Caco-2 (cell line): ENCODE results near the gene KRTAP1-5. TPM values are rescaled to one million over a fixed set of nuclear protein-coding genes. Genes with fewer than 3 reads are reported as not detected.

Source experiments
- BruUV-seq: library from RNA; stranded (reverse); fragments of 400-500 nt; replicated peaks from 2 replicates; lab custom pipeline; 2021; lab: Mats Ljungman, UMichigan
- CTCF ChIA-PET: fragments of 300-600 bp; sonication (Branson Sonifier 250); formaldehyde crosslinking; loops from one replicate; lab custom pipeline; 2022; ENCODE audit warnings: antibody characterized with exemption; lab: Charles Lee
- POLR2A ChIA-PET: fragments of 300-600 bp; sonication (Branson Sonifier 250); formaldehyde crosslinking; loops from one replicate; lab custom pipeline; 2022; ENCODE audit warnings: antibody characterized with exemption; lab: Charles Lee
- DNase-seq, 2 experiments: peaks; one replicate each; pipeline versions ENCODE4 v3.0.0 to v3.0.0-alpha.2; 2020 to 2022
- H3K27me3 ChIP-seq: replicated peaks from 2 replicates; pipeline ENCODE4 v1.6.0; 2011; ENCODE audit warnings: low read length; ENCODE audit not compliant: control insufficient read depth, insufficient read depth
- H3K36me3 ChIP-seq: 2 replicates; pipeline ENCODE4 v1.5.1; 2011; ENCODE audit warnings: low read length; ENCODE audit not compliant: control insufficient read depth, insufficient read depth
- H3K4me1 ChIP-seq: fragments of 250-450 bp; sonication (Bioruptor Pico); 2 replicates; pipeline ENCODE4 v1.5.1; 2020; ENCODE audit warnings: mild to moderate bottlenecking
- H3K4me3 ChIP-seq: 2 replicates; pipeline ENCODE4 v1.5.1; 2011; ENCODE audit warnings: low read depth, mild to moderate bottlenecking, control low read depth, low read length
- H3K9me3 ChIP-seq: fragments of 250-450 bp; sonication (Bioruptor Pico); 2 replicates; pipeline ENCODE4 v1.5.1; 2020; ENCODE audit warnings: mild to moderate bottlenecking, moderate library complexity
- H3K27ac Mint-ChIP-seq: one replicate; pipeline ENCODE4 v1.8.0; 2022; ENCODE audit warnings: mixed read lengths; ENCODE audit not compliant: unreplicated experiment
- H3K27me3 Mint-ChIP-seq: one replicate; pipeline ENCODE4 v1.8.0; 2022; ENCODE audit warnings: mixed read lengths; ENCODE audit not compliant: insufficient read depth, unreplicated experiment
- H3K36me3 Mint-ChIP-seq: one replicate; pipeline ENCODE4 v1.8.0; 2022; ENCODE audit warnings: mild to moderate bottlenecking, mixed read lengths; ENCODE audit not compliant: insufficient read depth, unreplicated experiment
- H3K4me1 Mint-ChIP-seq: one replicate; pipeline ENCODE4 v1.8.0; 2022; ENCODE audit warnings: low read depth, mixed read lengths; ENCODE audit not compliant: unreplicated experiment
- H3K4me3 Mint-ChIP-seq: one replicate; pipeline ENCODE4 v1.8.0; 2022; ENCODE audit warnings: mild to moderate bottlenecking, moderate library complexity, mixed read lengths; ENCODE audit not compliant: unreplicated experiment
- H3K9me3 Mint-ChIP-seq: one replicate; pipeline ENCODE4 v1.8.0; 2022; ENCODE audit warnings: mixed read lengths; ENCODE audit not compliant: unreplicated experiment
- CTCF ChIP-seq, 2 experiments: fragments of 200-600 bp in 1 of 2; IDR thresholded peaks; 1 replicate in 1 of 2; 2 replicates in 1 of 2; pipeline versions ENCODE4 v1.5.1 to v1.8.0; 2011 to 2022; ENCODE audit warnings: antibody characterized with exemption in 1 of 2, control low read depth in 1 of 2, inconsistent platforms in 1 of 2, low read depth in 1 of 2, low read length in 1 of 2, mild to moderate bottlenecking in 1 of 2, moderate library complexity in 1 of 2; ENCODE audit not compliant: insufficient read depth in 1 of 2, severe bottlenecking in 1 of 2, unreplicated experiment in 1 of 2
- intact Hi-C: fragments of 100-400 bp; cut with micrococcal nuclease; formaldehyde crosslinking; loops from one replicate; pipeline ENCODE4 v1.10.0; 2022; ENCODE audit not compliant: unreplicated experiment
- total RNA-seq: library from RNA; stranded (reverse); gene quantifications from 2 replicates; pipeline ENCODE4 v1.2.3, GENCODE V29; 2022

Gene KRTAP1-5
- total RNA-seq, 1 experiment from 2014 or later, result not detected

GRCh38 chr17:41071606-41072360 lies 44.8 kb upstream of the KRTAP1-5 start:
- CTCF ChIA-PET, result no interaction called here
- no peak for TF ChIP-seq CTCF (IDR thresholded peaks at IDR 0.05; ENCODE audit: insufficient read depth in 1 of 2, low read depth in 1 of 2, low read length in 1 of 2, severe bottlenecking in 1 of 2, unreplicated experiment in 1 of 2)
- BruUV-seq, result no TSS peak
- Mint-ChIP-seq H3K27me3 (no peaks in the 10 kb centered on the region), H3K27ac (no peak overlapping the region), H3K4me1 (no peaks in the 10 kb centered on the region), H3K4me3 (no peak overlapping the region), H3K9me3 (peaks cover 13% of the 10 kb centered on the region), H3K36me3 (peaks cover 4% of the 10 kb centered on the region)
- POLR2A ChIA-PET, result no interaction called here
- no peak for DNase-seq
- intact Hi-C loops, result no loop called here
- no peaks in the 10 kb centered on the region; the same call in 1 of the 2 replicates for H3K9me3 ChIP-seq
- no peaks in the 10 kb centered on the region for H3K27me3 ChIP-seq
- no peaks in the 10 kb centered on the region for H3K36me3 ChIP-seq
- no peaks in the 10 kb centered on the region for H3K4me1 ChIP-seq
- H3K4me3 ChIP-seq, result no peak overlapping the region

DNA sequence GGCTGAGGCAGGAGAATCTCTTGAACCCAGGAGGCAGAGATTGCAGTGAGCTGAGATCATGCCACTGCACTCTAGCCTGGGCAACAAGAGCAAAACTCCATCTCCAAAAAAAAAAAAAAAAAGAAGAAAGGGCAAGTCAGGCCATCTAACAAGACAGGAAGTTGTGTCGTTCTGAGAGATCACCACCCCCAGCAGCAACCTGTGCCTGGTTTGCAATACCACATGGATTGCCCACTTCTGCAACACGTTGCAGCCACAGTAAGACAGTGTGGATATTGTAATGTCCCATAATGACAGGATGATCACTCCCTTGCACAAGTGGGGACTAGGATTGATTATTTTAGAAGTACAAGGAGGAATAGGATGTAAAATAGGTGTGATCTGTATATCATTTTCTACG lies 42.0 kb upstream of the KRTAP1-5 start:
- Mint-ChIP-seq H3K4me1 (peaks cover 4% of the 10 kb centered on the region), H3K4me3 (no peak overlapping the region), H3K27me3 (no peaks in the 10 kb centered on the region), H3K27ac (no peak overlapping the region), H3K36me3 (peaks cover 4% of the 10 kb centered on the region), H3K9me3 (peaks cover 14% of the 10 kb centered on the region)
- ChIA-PET POLR2A (no interaction called here), CTCF (no interaction called here)
- Histone ChIP-seq H3K4me1 (no peaks in the 10 kb centered on the region), H3K4me3 (no peak overlapping the region), H3K27me3 (no peaks in the 10 kb centered on the region), H3K36me3 (no peaks in the 10 kb centered on the region), H3K9me3 (no peaks in the 10 kb centered on the region)
- BruUV-seq, result no TSS peak
- no peak for TF ChIP-seq CTCF (IDR thresholded peaks at IDR 0.05; ENCODE audit: insufficient read depth in 1 of 2, low read depth in 1 of 2, low read length in 1 of 2, severe bottlenecking in 1 of 2, unreplicated experiment in 1 of 2)
- no peak for DNase-seq
- intact Hi-C loops, result loop anchor here (10.0 kb wide), 2 partner anchors 216 to 256 kb away; no protein-coding TSS in a partner anchor

- ChIA-PET CTCF (no interaction called here), POLR2A (no interaction called here)
- H3K36me3 Mint-ChIP-seq, result peaks cover 3% of the 10 kb centered on the region
- H3K27me3 Mint-ChIP-seq, result no peaks in the 10 kb centered on the region
- Histone ChIP-seq H3K9me3 (no peaks in the 10 kb centered on the region), H3K4me1 (peaks cover 4% of the 10 kb centered on the region), H3K36me3 (no peaks in the 10 kb centered on the region), H3K4me3 (no peak overlapping the region), H3K27me3 (no peaks in the 10 kb centered on the region)
- no peak for TF ChIP-seq CTCF (IDR thresholded peaks at IDR 0.05; ENCODE audit: insufficient read depth in 1 of 2, low read depth in 1 of 2, low read length in 1 of 2, severe bottlenecking in 1 of 2, unreplicated experiment in 1 of 2)
- intact Hi-C loops, result loop anchor here (10.0 kb wide), 2 partner anchors 218 to 258 kb away; no protein-coding TSS in a partner anchor
- H3K4me3 Mint-ChIP-seq, result no peak overlapping the region
- no peak for DNase-seq
- H3K9me3 Mint-ChIP-seq, result peaks cover 23% of the 10 kb centered on the region
- BruUV-seq, result no TSS peak
- peaks cover 11% of the 10 kb centered on the region for H3K4me1 Mint-ChIP-seq
- no peak overlapping the region for H3K27ac Mint-ChIP-seq
Observed at GRCh38 chr17:41067281-41067680, 40.3 kb upstream of the KRTAP1-5 start.
